Activated CD8-positive, alpha-beta memory T cell treated with anti-CD3 and anti-CD28 coated beads, Interleukin-2, amount 50 U/mL, for 24 hours (primary cell): Measurements from ENCODE around the gene NIPAL3.
"Not testable (repeated sequence)": the region's sequence is repeated elsewhere in the genome, so short reads cannot be mapped to it uniquely, and the experiment has no call there.

ENCODE experiments used
- DNase-seq: peaks from one replicate; pipeline ENCODE4 v3.0.0-alpha.2; 2020; ENCODE audit errors: extremely low read depth

The NIPAL3 gene

GRCh38 chr1:24489674-24490073 is 74.1 kb downstream of the NIPAL3 start:
- DNase-seq: no peak

- DNase-seq: no peak
These were observed 74.6 kb downstream of the NIPAL3 start for GRCh38 chr1:24490101-24490781.

- no peak for DNase-seq
These were observed 76.2 kb downstream of the NIPAL3 start for GRCh38 chr1:24491577-24492360.

GRCh38 chr1:24492935-24493334 is 77.3 kb downstream of the NIPAL3 start:
- DNase-seq: not testable (repeated sequence)

- no peak for DNase-seq
These were observed 78.2 kb downstream of the NIPAL3 start for GRCh38 chr1:24493785-24494184.

- no peak for DNase-seq
These were observed 83.0 kb downstream of the NIPAL3 start for GRCh38 chr1:24498589-24498988.

- DNase-seq: no peak
These were observed 84.9 kb downstream of the NIPAL3 start for GRCh38 chr1:24500448-24501048.

GRCh38 chr1:24501371-24502064 is 85.9 kb downstream of the NIPAL3 start:
- DNase-seq: no peak

GRCh38 chr1:24502065-24502708 is 86.6 kb downstream of the NIPAL3 start:
- DNase-seq: no peak

- peak; percentile 56 for DNase-seq
These were observed 87.1 kb downstream of the NIPAL3 start, which contains the start of gene RCAN3 for GRCh38 chr1:24502709-24503058. RCAN3 (plus strand) TSS chr1:24502836; CDS start chr1:24514373, 11,537 bp downstream.

GRCh38 chr1:24503059-24503751 is 87.6 kb downstream of the NIPAL3 start:
- no peak for DNase-seq

GRCh38 chr1:24503870-24504523 is 88.4 kb downstream of the NIPAL3 start:
- DNase-seq: no peak

GRCh38 chr1:24504560-24504959 is 89.0 kb downstream of the NIPAL3 start:
- no peak for DNase-seq

GRCh38 chr1:24505816-24506215 is 90.2 kb downstream of the NIPAL3 start:
- DNase-seq: no peak

- DNase-seq: no peak
These were observed 91.2 kb downstream of the NIPAL3 start for GRCh38 chr1:24506691-24507381.

- DNase-seq: no peak
These were observed 91.8 kb downstream of the NIPAL3 start for GRCh38 chr1:24507405-24507804.

- no peak for DNase-seq
These were observed 93.3 kb downstream of the NIPAL3 start for GRCh38 chr1:24508911-24509310.

GRCh38 chr1:24513706-24514105 is 98.1 kb downstream of the NIPAL3 start:
- no peak for DNase-seq

GRCh38 chr1:24514946-24515345 is 99.3 kb downstream of the NIPAL3 start:
- DNase-seq: no peak

GRCh38 chr1:24515671-24516209 is 100.1 kb downstream of the NIPAL3 start:
- not testable (repeated sequence) for DNase-seq
